ENCODE data around the gene ZBTB16.

Gene ZBTB16

DNA sequence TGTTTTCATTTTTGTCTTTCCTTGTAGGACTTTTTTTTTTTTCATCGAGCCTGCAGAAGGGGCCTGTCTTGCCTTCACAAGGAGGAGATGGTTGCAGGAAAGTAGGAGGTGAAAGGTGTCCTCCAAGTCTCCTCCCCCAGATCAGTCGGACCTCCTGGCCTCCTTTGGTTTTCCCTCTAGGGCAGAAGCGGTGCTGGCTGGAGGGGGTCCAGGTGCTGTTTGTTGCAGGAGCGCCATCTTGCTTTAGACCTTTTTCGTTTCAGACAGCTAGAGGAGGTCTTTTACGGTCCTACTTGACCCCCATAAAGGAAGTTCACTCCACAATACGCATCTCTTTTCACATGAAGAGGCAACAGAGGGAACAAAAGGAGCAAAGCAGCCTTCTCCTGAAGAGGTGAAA, 66.0 kb downstream of the ZBTB16 start:
- CTCF ChIA-PET, result interaction anchor here (0.7 kb wide), 1 partner anchor 12 kb away, joined by 3 read pairs; no protein-coding TSS in a partner anchor

DNA sequence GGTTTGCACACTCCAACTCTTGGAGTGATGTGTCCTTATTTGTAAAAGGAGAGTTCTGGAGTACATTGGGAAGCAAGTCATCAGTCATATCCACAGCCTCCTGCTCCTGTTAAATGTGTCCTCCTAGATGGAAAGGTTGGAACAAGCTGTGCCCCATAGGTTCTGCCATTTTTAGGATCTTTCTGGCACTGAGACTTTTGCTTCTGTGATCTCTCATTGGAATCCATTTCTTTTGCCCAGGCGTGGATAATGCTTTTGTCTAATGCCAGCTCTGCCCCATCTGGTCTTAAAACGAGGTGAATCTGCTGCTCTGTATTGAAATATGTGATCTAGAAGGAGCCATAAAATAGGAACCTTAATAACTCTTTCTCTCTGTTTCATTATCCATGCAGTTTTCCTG, 66.4 kb downstream of the ZBTB16 start:
- TF ChIP-seq, protein P1, sequence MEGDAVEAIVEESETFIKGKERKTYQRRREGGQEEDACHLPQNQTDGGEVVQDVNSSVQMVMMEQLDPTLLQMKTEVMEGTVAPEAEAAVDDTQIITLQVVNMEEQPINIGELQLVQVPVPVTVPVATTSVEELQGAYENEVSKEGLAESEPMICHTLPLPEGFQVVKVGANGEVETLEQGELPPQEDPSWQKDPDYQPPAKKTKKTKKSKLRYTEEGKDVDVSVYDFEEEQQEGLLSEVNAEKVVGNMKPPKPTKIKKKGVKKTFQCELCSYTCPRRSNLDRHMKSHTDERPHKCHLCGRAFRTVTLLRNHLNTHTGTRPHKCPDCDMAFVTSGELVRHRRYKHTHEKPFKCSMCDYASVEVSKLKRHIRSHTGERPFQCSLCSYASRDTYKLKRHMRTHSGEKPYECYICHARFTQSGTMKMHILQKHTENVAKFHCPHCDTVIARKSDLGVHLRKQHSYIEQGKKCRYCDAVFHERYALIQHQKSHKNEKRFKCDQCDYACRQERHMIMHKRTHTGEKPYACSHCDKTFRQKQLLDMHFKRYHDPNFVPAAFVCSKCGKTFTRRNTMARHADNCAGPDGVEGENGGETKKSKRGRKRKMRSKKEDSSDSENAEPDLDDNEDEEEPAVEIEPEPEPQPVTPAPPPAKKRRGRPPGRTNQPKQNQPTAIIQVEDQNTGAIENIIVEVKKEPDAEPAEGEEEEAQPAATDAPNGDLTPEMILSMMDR (conservative IDR thresholded peaks at IDR 0.05; ENCODE audit: low read depth), result no peak
- CTCF ChIA-PET, result no interaction called here
- POLR2A ChIA-PET (ENCODE audit: low non-redundant PET), result no interaction called here
- H3K27ac ChIP-seq, result no peak overlapping the region
- DNase-seq (ENCODE audit: low spot score), result no peak

More for the DNA sequence above, 66.0 kb downstream of the ZBTB16 start:
- POLR2A ChIA-PET (ENCODE audit: low non-redundant PET), result no interaction called here
- DNase-seq (ENCODE audit: low spot score), result no peak
- no peak overlapping the region for H3K27ac ChIP-seq
- TF ChIP-seq, protein P1 (conservative IDR thresholded peaks at IDR 0.05; ENCODE audit: low read depth), result no peak

DNA sequence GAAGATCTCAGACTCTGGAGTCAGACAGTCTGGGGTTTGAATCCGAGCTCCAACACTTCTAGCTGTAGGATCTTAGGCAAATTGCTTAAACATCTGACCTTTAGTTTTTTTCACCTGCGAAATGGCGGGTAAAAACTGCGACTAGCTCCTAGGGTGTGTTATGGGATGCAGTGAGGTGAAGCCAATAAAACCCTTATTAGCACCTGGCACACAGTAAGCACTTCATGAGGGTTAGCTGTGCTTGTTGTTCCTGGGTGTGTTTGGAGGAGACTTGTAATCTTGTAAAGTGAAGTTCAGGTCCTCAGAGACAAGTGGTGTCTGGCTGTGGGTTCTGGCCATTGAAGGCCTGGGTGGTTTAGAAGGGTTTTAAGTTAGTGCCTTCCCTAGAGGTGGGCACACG, 68.9 kb downstream of the ZBTB16 start:
- H3K27ac ChIP-seq, result peak overlapping the region; percentile 69
- CTCF ChIA-PET, result interaction anchor here (0.6 kb wide), 1 partner anchor 68 kb away, joined by 5 read pairs; no protein-coding TSS in a partner anchor
- no peak for DNase-seq (ENCODE audit: low spot score)
- POLR2A ChIA-PET (ENCODE audit: low non-redundant PET), result no interaction called here
- TF ChIP-seq, protein P1 (conservative IDR thresholded peaks at IDR 0.05; ENCODE audit: low read depth), result no peak

DNA sequence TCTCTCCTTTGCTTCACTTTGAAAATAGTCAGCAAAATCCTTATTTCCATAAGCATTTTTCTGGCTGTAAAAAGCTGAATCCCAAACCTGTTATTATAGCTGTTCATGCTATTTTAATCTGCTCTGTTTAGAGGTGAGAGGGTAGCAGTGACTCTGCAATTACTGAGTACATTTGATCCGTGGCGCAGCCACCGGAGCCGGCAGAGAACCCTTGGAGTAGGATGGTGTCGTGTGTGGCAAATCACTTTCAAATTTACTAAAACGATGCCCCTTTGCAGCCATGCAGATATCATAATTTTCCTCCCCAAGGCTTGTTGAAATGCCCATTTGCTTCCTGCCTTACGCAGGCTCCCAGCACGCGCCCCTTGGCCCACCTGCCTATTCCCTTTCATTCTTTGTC, 69.6 kb downstream of the ZBTB16 start:
- POLR2A ChIA-PET (ENCODE audit: low non-redundant PET), result no interaction called here

DNA sequence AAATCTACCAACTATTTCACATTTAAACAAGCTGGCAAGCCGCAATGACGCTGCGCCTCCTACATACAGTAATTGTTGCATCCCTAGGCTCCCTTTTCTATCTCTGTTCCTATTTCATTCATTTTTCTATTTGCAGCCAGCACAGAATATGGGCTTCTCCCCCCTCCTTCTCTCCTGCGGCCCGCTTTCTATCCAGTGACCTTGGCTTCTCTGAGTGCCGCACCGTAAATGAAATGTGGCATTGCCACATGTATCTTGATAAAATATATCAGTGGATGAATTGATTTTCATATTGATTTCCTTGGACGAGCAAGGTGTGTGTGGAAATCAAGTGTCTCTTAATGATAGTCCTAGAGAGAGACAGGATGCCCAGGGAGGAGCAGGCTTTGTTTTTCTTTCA, 70.2 kb downstream of the ZBTB16 start:
- TF ChIP-seq, protein P1 (conservative IDR thresholded peaks at IDR 0.05; ENCODE audit: low read depth), result no peak
- CTCF ChIA-PET, result no interaction called here
- no peak for DNase-seq (ENCODE audit: low spot score)
- POLR2A ChIA-PET (ENCODE audit: low non-redundant PET), result no interaction called here
- H3K27ac ChIP-seq, result peak overlapping the region; percentile 69

More for the DNA sequence above, 69.6 kb downstream of the ZBTB16 start:
- peak overlapping the region; percentile 69 for H3K27ac ChIP-seq
- TF ChIP-seq, protein P1 (conservative IDR thresholded peaks at IDR 0.05; ENCODE audit: low read depth), result no peak
- CTCF ChIA-PET, result no interaction called here
- DNase-seq (ENCODE audit: low spot score), result no peak

DNA sequence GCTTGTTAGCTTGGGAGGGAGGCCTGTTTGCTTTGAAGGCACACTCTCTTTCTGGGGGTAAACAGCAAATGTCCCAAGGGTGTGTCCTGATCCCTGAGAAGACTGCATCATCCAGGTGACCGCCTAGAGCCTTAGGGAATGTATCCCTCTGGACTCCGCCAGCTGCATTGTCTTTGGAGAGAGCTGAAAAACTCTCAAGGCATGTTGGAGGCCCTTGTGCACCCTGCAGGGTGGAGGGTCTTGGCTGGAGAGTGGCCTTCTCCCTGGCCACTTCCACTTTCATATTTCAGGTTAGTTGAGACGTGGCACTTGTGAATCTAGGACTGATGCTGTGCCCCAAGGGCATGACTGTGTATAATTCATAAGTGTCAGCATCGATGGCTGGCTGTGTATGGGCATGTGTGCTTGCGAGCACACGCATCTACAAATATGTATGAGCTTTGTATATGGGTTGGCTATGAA, 70.6 kb downstream of the ZBTB16 start:
- ChIA-PET CTCF (no interaction called here), POLR2A (ENCODE audit: low non-redundant PET) (no interaction called here)
- no peak for DNase-seq (ENCODE audit: low spot score)
- H3K27ac ChIP-seq, result peak overlapping the region; percentile 64
- TF ChIP-seq, protein P1 (conservative IDR thresholded peaks at IDR 0.05; ENCODE audit: low read depth), result no peak
